Activated T-cell treated with anti-CD3 and anti-CD28 coated beads, Interleukin-2, amount 50 U/mL, for 48 hours (primary cell): Measurements from ENCODE around the gene ALG13.
"Not testable (repeated sequence)": the region's sequence is repeated elsewhere in the genome, so short reads cannot be mapped to it uniquely, and the experiment has no call there.

Source experiments
- DNase-seq, 2 experiments: peaks; one replicate each; pipeline ENCODE4 v3.0.0-alpha.2; 2020

Gene ALG13

GRCh38 chrX:111761578-111762135 is 80.7 kb downstream of the ALG13 start:
- no peak for DNase-seq

- no peak for DNase-seq
These were observed 97.6 kb downstream of the ALG13 start for GRCh38 chrX:111778591-111778990.

GRCh38 chrX:111779582-111779981 is 98.6 kb downstream of the ALG13 start:
- no peak for DNase-seq

- no peak for DNase-seq
These were observed 103.7 kb downstream of the ALG13 start for GRCh38 chrX:111784667-111785066.

- DNase-seq: not testable (repeated sequence)
These were observed 109.1 kb downstream of the ALG13 start for GRCh38 chrX:111790054-111790453.
